HepG2 (cell line): ENCODE data around the gene ESYT1. TPM values are rescaled to one million over a fixed set of nuclear protein-coding genes. Genes with fewer than 3 reads are reported as not detected.

Source experiments
- GTF2F1 ChIP-seq: fragments of 150-350 bp; IDR thresholded peaks from 2 replicates; pipeline ENCODE4 v1.6.1; 2014; ENCODE audit warnings: low read length
- KDM1A ChIP-seq: IDR thresholded peaks from 2 replicates; pipeline ENCODE4 v1.6.1; 2016; ENCODE audit warnings: missing compliant biosample characterization
- MLXIP ChIP-seq: sonication (generic); formaldehyde crosslinking; IDR thresholded peaks from 2 replicates; pipeline ENCODE4 v1.9.0; 2021; ENCODE audit warnings: missing genetic modification reagents, borderline replicate concordance
- MXD3 ChIP-seq: IDR thresholded peaks from 2 replicates; pipeline ENCODE4 v1.6.1; 2016; ENCODE audit warnings: mild to moderate bottlenecking, missing biosample characterization, missing genetic modification reagents
- PAX8 ChIP-seq: sonication (generic); formaldehyde crosslinking; IDR thresholded peaks from 2 replicates; pipeline ENCODE4 v1.8.0; 2022; ENCODE audit warnings: mild to moderate bottlenecking, missing genetic modification reagents, borderline replicate concordance
- REXO4 ChIP-seq: sonication (generic); formaldehyde crosslinking; IDR thresholded peaks from 2 replicates; pipeline ENCODE4 v1.8.0; 2022; ENCODE audit warnings: missing genetic modification reagents, mild to moderate bottlenecking, borderline replicate concordance
- RFX5 ChIP-seq: IDR thresholded peaks from 2 replicates; pipeline ENCODE4 v1.6.1; 2011; ENCODE audit warnings: low read depth, low read length, improper control_type of control experiment
- SNAPC2 ChIP-seq: sonication (generic); formaldehyde crosslinking; IDR thresholded peaks from 2 replicates; pipeline ENCODE4 v1.8.1; 2022; ENCODE audit warnings: mild to moderate bottlenecking, missing genetic modification reagents
- SNAPC5 ChIP-seq: sonication (generic); formaldehyde crosslinking; IDR thresholded peaks from 2 replicates; pipeline ENCODE4 v1.8.1; 2023; ENCODE audit warnings: mild to moderate bottlenecking, missing genetic modification reagents, borderline replicate concordance
- TEAD2 ChIP-seq: sonication (generic); formaldehyde crosslinking; IDR thresholded peaks from 2 replicates; pipeline ENCODE4 v1.9.0; 2021; ENCODE audit warnings: missing genetic modification reagents
- YY1 ChIP-seq: IDR thresholded peaks from 2 replicates; pipeline ENCODE4 v1.6.1; 2011; ENCODE audit warnings: low read length, low read depth, moderate library complexity, mild to moderate bottlenecking; ENCODE audit not compliant: insufficient read depth, insufficient replicate concordance
- ZBED4 ChIP-seq: sonication (generic); formaldehyde crosslinking; IDR thresholded peaks from 2 replicates; pipeline ENCODE4 v1.4.0; 2020; ENCODE audit warnings: missing genetic modification reagents, borderline replicate concordance
- ZBTB8A ChIP-seq: sonication (generic); formaldehyde crosslinking; IDR thresholded peaks from 2 replicates; pipeline ENCODE4 v1.4.0; 2020; ENCODE audit warnings: mild to moderate bottlenecking, low read depth, missing genetic modification reagents, borderline replicate concordance
- ZNF329 ChIP-seq: sonication (generic); formaldehyde crosslinking; IDR thresholded peaks from 2 replicates; pipeline ENCODE4 v1.9.0; 2021; ENCODE audit warnings: low read depth, mild to moderate bottlenecking, missing genetic modification reagents
- ZNF441 ChIP-seq: sonication (generic); formaldehyde crosslinking; IDR thresholded peaks from 2 replicates; pipeline ENCODE4 v1.7.0; 2021; ENCODE audit warnings: missing genetic modification reagents, borderline replicate concordance
- ZNF468 ChIP-seq: sonication (generic); formaldehyde crosslinking; IDR thresholded peaks from 2 replicates; pipeline ENCODE4 v1.8.0; 2022; ENCODE audit warnings: mild to moderate bottlenecking, moderate library complexity, missing genetic modification reagents
- ZNF512B ChIP-seq: sonication (generic); formaldehyde crosslinking; IDR thresholded peaks from 2 replicates; pipeline ENCODE4 v1.5.1; 2020; ENCODE audit warnings: missing genetic modification reagents, mild to moderate bottlenecking, borderline replicate concordance
- ZNF709 ChIP-seq: sonication (generic); formaldehyde crosslinking; IDR thresholded peaks from 2 replicates; pipeline ENCODE4 v1.5.0; 2020; ENCODE audit warnings: mild to moderate bottlenecking, missing genetic modification reagents
- polyA plus RNA-seq, 8 experiments: library from polyadenylated mRNA; depleted of rRNA in 3 of 8; stranded (reverse) in 7 of 8; unstranded in 1 of 8; fragments of >200 nt; fragmentation: Illumina TruSeq in 4 of 8; extraction: Trizol in 4 of 8; gene quantifications; 2 replicates each; pipeline versions ENCODE4 v1.2.1 to v1.2.3, GENCODE V29; 2011 to 2016; ENCODE audit warnings: low read depth in 4 of 8, missing spikeins in 1 of 8, mixed read lengths in 1 of 8; ENCODE audit not compliant: insufficient read depth in 1 of 8
- total RNA-seq, 5 experiments: library from RNA; depleted of rRNA; stranded (reverse); fragments of >200 nt; fragmentation: Illumina TruSeq; extraction: Trizol; gene quantifications; 2 replicates each; pipeline ENCODE4 v1.2.3, GENCODE V29; 2016; ENCODE audit warnings: low read depth in 1 of 5

The ESYT1 gene
- total and polyA plus RNA-seq, 2 of the 13 experiments (the other 11 are each of a cell fraction or from before 2014, with no cell fraction given): 66.9 to 71.0 TPM

- 0 out of 2 replicates have a peak, but pooled peaks have one; percentile 28 for TF ChIP-seq ZNF441 (CRISPR knock-in tag)
- no peak for TF ChIP-seq SNAPC5 (CRISPR knock-in tag)
- 0 out of 2 replicates have a peak, but pooled peaks have one; percentile 35 for TF ChIP-seq RFX5
- 0 out of 2 replicates have a peak, but pooled peaks have one; percentile 38 for TF ChIP-seq PAX8 (CRISPR knock-in tag)
- no peak for TF ChIP-seq ZBTB8A (CRISPR knock-in tag)
- no peak for TF ChIP-seq ZNF709 (CRISPR knock-in tag)
- TF ChIP-seq GTF2F1: peak; percentile 80; the same call in 1 of the 2 replicates
- TF ChIP-seq ZNF329 (CRISPR knock-in tag): no peak
- no peak for TF ChIP-seq TEAD2
- TF ChIP-seq REXO4: no peak
- TF ChIP-seq SNAPC2 (CRISPR knock-in tag): peak; percentile 46; the same call in 1 of the 2 replicates
- no peak for TF ChIP-seq ZNF468 (CRISPR knock-in tag)
- TF ChIP-seq MLXIP (CRISPR knock-in tag): 0 out of 2 replicates have a peak, but pooled peaks have one; percentile 64
- peak; percentile 88 for TF ChIP-seq YY1
- TF ChIP-seq ZBED4 (CRISPR knock-in tag): peak; percentile 61; the same call in 1 of the 2 replicates
- no peak for TF ChIP-seq KDM1A (CRISPR knock-in tag)
- TF ChIP-seq ZNF512B: no peak
- 0 out of 2 replicates have a peak, but pooled peaks have one; percentile 35 for TF ChIP-seq MXD3 (CRISPR knock-in tag)
These were observed 11.6 kb upstream of the ESYT1 start, which contains the start of gene RPL41 (continued) for GRCh38 chr12:56116267-56117081.
